HG03354 (cell line): ENCODE measurements around the gene FAM171A2.
"Not testable (repeated sequence)": the region's sequence is repeated elsewhere in the genome, so short reads cannot be mapped to it uniquely, and the experiment has no call there.

Experiments used
- ATAC-seq: cut with Tn5 transposase; IDR thresholded peaks from one replicate; pipeline ENCODE4 v1.9.1; 2021; ENCODE audit warnings: mild to moderate bottlenecking; ENCODE audit not compliant: unreplicated experiment, poor library complexity, severe bottlenecking

Gene FAM171A2

GRCh38 chr17:44348234-44348987 is 15.2 kb downstream of the FAM171A2 start:
- peak; percentile 53 for ATAC-seq

- not testable (repeated sequence) for ATAC-seq
Measured at GRCh38 chr17:44347206-44348055, 16.2 kb downstream of the FAM171A2 start.

GRCh38 chr17:44346064-44346844 is 17.4 kb downstream of the FAM171A2 start:
- no peak for ATAC-seq

- peak; percentile 8 for ATAC-seq
Measured at GRCh38 chr17:44345454-44346026, 18.1 kb downstream of the FAM171A2 start.

- peak; percentile 64 for ATAC-seq
Measured at GRCh38 chr17:44344939-44345453, 18.7 kb downstream of the FAM171A2 start, which contains the start of gene GRN. GRN (plus strand) TSS chr17:44345302; CDS start chr17:44349165, 3,863 bp downstream.

- no peak for ATAC-seq
Measured at GRCh38 chr17:44343510-44344209, 20.0 kb downstream of the FAM171A2 start.

- not testable (repeated sequence) for ATAC-seq
Measured at GRCh38 chr17:44340553-44340952, 23.1 kb downstream of the FAM171A2 start.

- no peak for ATAC-seq
Measured at GRCh38 chr17:44338702-44339101, 25.0 kb downstream of the FAM171A2 start.

- ATAC-seq = no peak
Measured at GRCh38 chr17:44335968-44336367, 27.7 kb downstream of the FAM171A2 start.

- no peak for ATAC-seq
Measured at GRCh38 chr17:44335564-44335963, 28.1 kb downstream of the FAM171A2 start.

- no peak for ATAC-seq
Measured at GRCh38 chr17:44334727-44335126, 28.9 kb downstream of the FAM171A2 start.

- no peak for ATAC-seq
Measured at GRCh38 chr17:44334315-44334714, 29.3 kb downstream of the FAM171A2 start.

- ATAC-seq = no peak
Measured at GRCh38 chr17:44333371-44333770, 30.3 kb downstream of the FAM171A2 start.

GRCh38 chr17:44331249-44331760 is 32.3 kb downstream of the FAM171A2 start:
- ATAC-seq = no peak

- ATAC-seq = not testable (repeated sequence)
Measured at GRCh38 chr17:44330263-44330662, 33.4 kb downstream of the FAM171A2 start.

GRCh38 chr17:44329516-44329915 is 34.1 kb downstream of the FAM171A2 start:
- not testable (repeated sequence) for ATAC-seq

- ATAC-seq = no peak
Measured at GRCh38 chr17:44327715-44328449, 35.8 kb downstream of the FAM171A2 start.

- ATAC-seq = peak; percentile 52
Measured at GRCh38 chr17:44326861-44327444, 36.7 kb downstream of the FAM171A2 start.
